GM12878 (cell line): ENCODE results near the gene TAF3. TPM values are rescaled to one million over a fixed set of nuclear protein-coding genes. Genes with fewer than 3 reads are reported as not detected.

ENCODE experiments used
- ATAC-seq: fragments of 200-7000 bp; cut with Tn5 transposase; 3 replicates; pipeline ENCODE4 v1.9.1; 2020; ENCODE audit warnings: mild to moderate bottlenecking, moderate library complexity
- BruUV-seq: library from RNA; stranded (reverse); fragments of 400-500 nt; replicated peaks from 2 replicates; lab custom pipeline; 2021; lab: Mats Ljungman, UMichigan
- CTCF ChIA-PET: fragments of 300-600 bp; sonication (Branson Sonifier 250); formaldehyde crosslinking; extraction: SDS; loops from one replicate; lab custom pipeline; 2021; ENCODE audit warnings: inconsistent platforms; lab: Yijun Ruan, JAX
- POLR2A ChIA-PET: fragments of 350-600 bp; formaldehyde crosslinking; extraction: SDS; loops from one replicate; lab custom pipeline; 2021; ENCODE audit warnings: inconsistent platforms; lab: Charles Lee
- RAD21 ChIA-PET: fragments of 300-600 bp; sonication (Branson Sonifier 250); formaldehyde crosslinking; loops from one replicate; lab custom pipeline; 2023; ENCODE audit warnings: antibody characterized with exemption; ENCODE audit not compliant: unreplicated experiment; lab: Charles Lee
- SMC1A ChIA-PET: fragments of 300-600 bp; sonication (Branson Sonifier 250); formaldehyde crosslinking; loops from one replicate; lab custom pipeline; 2023; ENCODE audit not compliant: unreplicated experiment, uncharacterized antibody; lab: Charles Lee
- DNase-seq: peaks from one replicate; pipeline ENCODE4 v3.0.0-alpha.2; 2011; ENCODE audit warnings: low read depth, low spot score
- FAIRE-seq: peaks from 3 replicates; lab custom pipeline; 2011; peaks lifted over from hg19 to GRCh38; lab: Jason Lieb, UNC
- H2AFZ ChIP-seq: 2 replicates; pipeline ENCODE4 v1.6.0; 2011; ENCODE audit warnings: low read depth, low read length, control low read depth; ENCODE audit not compliant: control insufficient read depth
- H3K27ac ChIP-seq: 2 replicates; pipeline ENCODE4 v1.5.1; 2011; ENCODE audit warnings: control low read depth; ENCODE audit not compliant: control insufficient read depth, insufficient read depth
- H3K27me3 ChIP-seq, 2 experiments: replicated peaks in 1 of 2; 2 replicates each; pipeline versions ENCODE4 v1.6.0 to v1.6.1; 2011; ENCODE audit warnings: low read length in 1 of 2; ENCODE audit not compliant: control insufficient read depth in 2 of 2, insufficient read depth in 2 of 2
- H3K36me3 ChIP-seq, 2 experiments: 2 replicates each; pipeline ENCODE4 v1.5.1; 2011; ENCODE audit warnings: low read length in 1 of 2; ENCODE audit not compliant: control insufficient read depth in 2 of 2, insufficient read depth in 2 of 2
- H3K4me1 ChIP-seq: 2 replicates; pipeline ENCODE4 v1.6.1; 2011; ENCODE audit warnings: mild to moderate bottlenecking, low read length, moderate library complexity, mixed read lengths; ENCODE audit not compliant: control insufficient read depth, insufficient read depth
- H3K4me2 ChIP-seq: 2 replicates; pipeline ENCODE4 v1.6.0; 2011; ENCODE audit warnings: control low read depth; ENCODE audit not compliant: control insufficient read depth, insufficient read depth
- H3K4me3 ChIP-seq: fragments of 200-600 bp; sonication (generic); 2 replicates; pipeline ENCODE4 v1.5.1; 2016
- H3K79me2 ChIP-seq: 2 replicates; pipeline ENCODE4 v1.6.0; 2011; ENCODE audit warnings: low read length; ENCODE audit not compliant: control insufficient read depth, insufficient read depth
- H3K9ac ChIP-seq: 2 replicates; pipeline ENCODE4 v1.8.0; 2011; ENCODE audit warnings: low read length, control low read depth, mixed read lengths; ENCODE audit not compliant: control insufficient read depth, insufficient read depth
- H3K9me3 ChIP-seq: replicated peaks from 3 replicates; pipeline ENCODE4 v1.5.1; 2011; ENCODE audit warnings: mild to moderate bottlenecking, low read length; ENCODE audit not compliant: control insufficient read depth, insufficient read depth
- H4K20me1 ChIP-seq: 2 replicates; pipeline ENCODE4 v1.6.0; 2011; ENCODE audit not compliant: control insufficient read depth, insufficient read depth
- ATF3 ChIP-seq: IDR thresholded peaks from 2 replicates; pipeline ENCODE4 v1.6.1; 2011; ENCODE audit warnings: low read depth, mild to moderate bottlenecking, low read length, moderate library complexity, borderline replicate concordance; ENCODE audit errors: extremely low read depth
- CEBPB ChIP-seq, 2 experiments: fragments of 150-350 bp in 1 of 2; IDR thresholded peaks; 2 replicates each; pipeline ENCODE4 v1.6.1; 2012 to 2014; ENCODE audit warnings: low read depth in 2 of 2, low read length in 2 of 2, borderline replicate concordance in 1 of 2, inconsistent platforms in 1 of 2
- EP300 ChIP-seq, 2 experiments: fragments of 150-350 bp in 1 of 2; IDR thresholded peaks; 2 replicates each; pipeline ENCODE4 v1.6.1; 2011 to 2012; ENCODE audit warnings: low read depth in 2 of 2, low read length in 2 of 2, borderline replicate concordance in 1 of 2, improper control_type of control experiment in 1 of 2, inconsistent platforms in 1 of 2; ENCODE audit not compliant: control insufficient read depth in 1 of 2
- FOS ChIP-seq: IDR thresholded peaks from 3 replicates; pipeline ENCODE4 v1.6.1; 2011; ENCODE audit warnings: borderline replicate concordance; ENCODE audit not compliant: insufficient read length; ENCODE audit errors: extremely low read depth
- IRF5 ChIP-seq: fragments of 450-650 bp; IDR thresholded peaks from 2 replicates; pipeline ENCODE4 v1.6.1; 2017; ENCODE audit warnings: borderline replicate concordance
- RBBP5 ChIP-seq: fragments of 200-600 bp; sonication (generic); conservative IDR thresholded peaks from 2 replicates; pipeline ENCODE4 v1.6.1; 2016
- RELA ChIP-seq: fragments of 450-650 bp; IDR thresholded peaks from 2 replicates; pipeline ENCODE4 v1.8.0; 2014; ENCODE audit warnings: borderline replicate concordance; ENCODE audit not compliant: partially characterized antibody
- SMC3 ChIP-seq: IDR thresholded peaks from 2 replicates; pipeline ENCODE4 v1.6.1; 2011; ENCODE audit warnings: low read length, improper control_type of control experiment, borderline replicate concordance
- SPI1 ChIP-seq: IDR thresholded peaks from 2 replicates; pipeline ENCODE4 v1.6.1; 2011; ENCODE audit warnings: low read depth, mild to moderate bottlenecking, low read length, moderate library complexity, borderline replicate concordance; ENCODE audit not compliant: insufficient read depth
- SUPT20H ChIP-seq: IDR thresholded peaks from 2 replicates; pipeline ENCODE4 v1.6.1; 2011; ENCODE audit warnings: low read depth, mild to moderate bottlenecking, low read length, moderate library complexity, borderline replicate concordance; ENCODE audit not compliant: control insufficient read depth
- YY1 ChIP-seq: IDR thresholded peaks from 2 replicates; pipeline ENCODE4 v1.6.1; 2011; ENCODE audit warnings: low read depth, mild to moderate bottlenecking, low read length
- ZBED1 ChIP-seq: IDR thresholded peaks from 2 replicates; pipeline ENCODE4 v1.6.1; 2016; ENCODE audit warnings: borderline replicate concordance
- ZNF592 ChIP-seq: fragments of 450-650 bp; IDR thresholded peaks from 2 replicates; pipeline ENCODE4 v1.6.1; 2017; ENCODE audit warnings: mild to moderate bottlenecking, moderate library complexity
- ZNF622 ChIP-seq: fragments of 450-650 bp; IDR thresholded peaks from 2 replicates; pipeline ENCODE4 v1.6.1; 2017; ENCODE audit warnings: mild to moderate bottlenecking, inconsistent platforms
- WGBS: methylation state at CpG from one replicate; pipeline ENCODE4 v1.1.6; 2016; ENCODE audit warnings: low lambda C conversion rate; ENCODE audit not compliant: insufficient replicate concordance, insufficient coverage; ENCODE audit errors: missing lambda C conversion rate; 5-methylcytosine and 5-hydroxymethylcytosine counted together
- in situ Hi-C: fragments of 300-500 bp; cut with MboI; formaldehyde crosslinking; loops from 9 replicates; pipeline ENCODE4 v1.14.3; 2018; ENCODE audit warnings: mixed read lengths
- intact Hi-C: fragments of 100-400 bp; cut with micrococcal nuclease; formaldehyde crosslinking; loops from one replicate; pipeline ENCODE4 v1.14.2; 2022; ENCODE audit not compliant: unreplicated experiment
- polyA plus RNA-seq, 11 experiments: library from polyadenylated mRNA; depleted of rRNA in 4 of 11; unstranded in 6 of 11; stranded (reverse) in 5 of 11; fragments of >200 nt; fragmentation: Nextera tagmentation in 4 of 11; fragmentation: Illumina TruSeq in 1 of 11; extraction: Ambion mirVana in 4 of 11; extraction: Trizol in 1 of 11; gene quantifications; 1 replicate in 1 of 11; 2 replicates in 10 of 11; pipeline versions ENCODE4 v1.2.1 to v1.2.3, GENCODE V29; 2011 to 2016; ENCODE audit warnings: inconsistent platforms in 2 of 11, missing spikeins in 2 of 11, low read depth in 1 of 11
- total RNA-seq, 4 experiments: library from RNA; depleted of rRNA in 3 of 4; stranded (reverse); fragments of >200 nt in 3 of 4; fragmentation: Illumina TruSeq in 1 of 4; extraction: Trizol in 1 of 4; gene quantifications; 2 replicates each; pipeline versions ENCODE4 v1.2.1 to v1.2.3, GENCODE V29; 2013 to 2021
- TF ChIP-seq, protein P1 (sequence below): fragments of 450-650 bp; IDR thresholded peaks from 2 replicates; pipeline ENCODE4 v1.6.1; 2016; ENCODE audit warnings: mild to moderate bottlenecking

Gene TAF3
- total and polyA plus RNA-seq, 10 of the 15 experiments (the other 5 are each of a cell fraction or from before 2014, with no cell fraction given), result 2.0 to 10.1 (median 3.7) TPM

GRCh38 chr10:8047452-8048280, 229.4 kb downstream of the TAF3 start:
- BruUV-seq, result no TSS peak
- intact Hi-C loops, result no loop called here
- H4K20me1 ChIP-seq, result no peaks in the 10 kb centered on the region
- no peak overlapping the region for H3K9ac ChIP-seq
- H3K4me2 ChIP-seq, result no peak overlapping the region
- in situ Hi-C loops, result loop anchor here (25.0 kb wide), 1 partner anchor 1165 kb away; no protein-coding TSS in a partner anchor
- no peaks in the 10 kb centered on the region for H3K79me2 ChIP-seq
- SMC1A ChIA-PET, result no interaction called here
- no peaks in the 10 kb centered on the region for H3K36me3 ChIP-seq
- CTCF ChIA-PET, result interaction anchor here (0.6 kb wide), 2 partner anchors 514 to 522 kb away, joined by 3 to 4 read pairs; no protein-coding TSS in a partner anchor
- POLR2A ChIA-PET, result no interaction called here
- no peak overlapping the region for H3K27ac ChIP-seq
- WGBS, result 12% methylated on average over 28 of the region's 30 CpGs
- FAIRE-seq, result no peak
- peaks cover 11% of the 10 kb centered on the region for H3K4me1 ChIP-seq
- no peak for DNase-seq
- no peaks in the 10 kb centered on the region for H3K9me3 ChIP-seq
- RAD21 ChIA-PET, result no interaction called here
- no peak overlapping the region for H3K4me3 ChIP-seq
- no peak; the same call in 2 of the 3 replicates for ATAC-seq
- no peak overlapping the region for H2AFZ ChIP-seq
- peaks cover 25 to 41% of the 10 kb centered on the region in 2 experiments for H3K27me3 ChIP-seq
- TF ChIP-seq SPI1 (no peak), CEBPB (IDR thresholded peaks at IDR 0.05; ENCODE audit: borderline replicate concordance in 1 of 2, low read depth in 2 of 2, low read length in 2 of 2) (no peak), ZNF592 (no peak), RELA (no peak), EP300 (IDR thresholded peaks at IDR 0.05; ENCODE audit: borderline replicate concordance in 1 of 2, control insufficient read depth in 1 of 2, low read depth in 2 of 2, low read length in 2 of 2) (no peak), ATF3 (no peak), SMC3 (no peak), SUPT20H (no peak), ZNF622 (no peak), YY1 (no peak), FOS (no peak), RBBP5 (no peak), ZBED1 (no peak), IRF5 (no peak)
- TF ChIP-seq, protein P1, sequence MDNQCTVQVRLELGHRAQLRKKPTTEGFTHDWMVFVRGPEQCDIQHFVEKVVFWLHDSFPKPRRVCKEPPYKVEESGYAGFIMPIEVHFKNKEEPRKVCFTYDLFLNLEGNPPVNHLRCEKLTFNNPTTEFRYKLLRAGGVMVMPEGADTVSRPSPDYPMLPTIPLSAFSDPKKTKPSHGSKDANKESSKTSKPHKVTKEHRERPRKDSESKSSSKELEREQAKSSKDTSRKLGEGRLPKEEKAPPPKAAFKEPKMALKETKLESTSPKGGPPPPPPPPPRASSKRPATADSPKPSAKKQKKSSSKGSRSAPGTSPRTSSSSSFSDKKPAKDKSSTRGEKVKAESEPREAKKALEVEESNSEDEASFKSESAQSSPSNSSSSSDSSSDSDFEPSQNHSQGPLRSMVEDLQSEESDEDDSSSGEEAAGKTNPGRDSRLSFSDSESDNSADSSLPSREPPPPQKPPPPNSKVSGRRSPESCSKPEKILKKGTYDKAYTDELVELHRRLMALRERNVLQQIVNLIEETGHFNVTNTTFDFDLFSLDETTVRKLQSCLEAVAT, result no peak
